Measurements from ENCODE around the gene CAMTA1.

The CAMTA1 gene

DNA sequence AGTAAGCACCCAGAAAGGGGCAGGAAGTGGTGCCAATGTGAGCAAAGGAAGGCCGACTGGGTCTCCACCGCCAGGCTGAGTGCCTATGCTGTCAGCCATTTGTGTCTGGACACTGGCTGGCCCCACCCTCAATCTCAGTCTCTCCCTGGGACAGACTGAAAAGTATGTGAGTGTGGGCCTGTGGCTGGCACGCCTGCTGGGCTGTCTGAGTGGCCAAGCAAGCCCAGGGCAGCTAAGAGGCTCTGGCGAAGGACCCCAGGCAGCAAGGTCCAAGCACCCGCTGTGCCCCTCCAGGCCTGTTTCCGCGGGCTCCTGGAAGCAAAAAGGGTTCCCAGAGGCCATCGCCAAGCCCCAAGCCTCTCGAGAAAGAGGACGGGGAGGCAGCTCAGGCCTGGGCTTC is 892.6 kb downstream of the CAMTA1 start:
- TF ChIP-seq TCF4 (CRISPR knock-in tag; IDR thresholded peaks at IDR 0.05; ENCODE audit: borderline replicate concordance), result no peak
- no peak for TF ChIP-seq SNAI2 (CRISPR knock-in tag; IDR thresholded peaks at IDR 0.05)
- TF ChIP-seq, protein P1, sequence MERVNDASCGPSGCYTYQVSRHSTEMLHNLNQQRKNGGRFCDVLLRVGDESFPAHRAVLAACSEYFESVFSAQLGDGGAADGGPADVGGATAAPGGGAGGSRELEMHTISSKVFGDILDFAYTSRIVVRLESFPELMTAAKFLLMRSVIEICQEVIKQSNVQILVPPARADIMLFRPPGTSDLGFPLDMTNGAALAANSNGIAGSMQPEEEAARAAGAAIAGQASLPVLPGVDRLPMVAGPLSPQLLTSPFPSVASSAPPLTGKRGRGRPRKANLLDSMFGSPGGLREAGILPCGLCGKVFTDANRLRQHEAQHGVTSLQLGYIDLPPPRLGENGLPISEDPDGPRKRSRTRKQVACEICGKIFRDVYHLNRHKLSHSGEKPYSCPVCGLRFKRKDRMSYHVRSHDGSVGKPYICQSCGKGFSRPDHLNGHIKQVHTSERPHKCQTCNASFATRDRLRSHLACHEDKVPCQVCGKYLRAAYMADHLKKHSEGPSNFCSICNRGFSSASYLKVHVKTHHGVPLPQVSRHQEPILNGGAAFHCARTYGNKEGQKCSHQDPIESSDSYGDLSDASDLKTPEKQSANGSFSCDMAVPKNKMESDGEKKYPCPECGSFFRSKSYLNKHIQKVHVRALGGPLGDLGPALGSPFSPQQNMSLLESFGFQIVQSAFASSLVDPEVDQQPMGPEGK (CRISPR knock-in tag; IDR thresholded peaks at IDR 0.05; ENCODE audit: borderline replicate concordance), result no peak
- TF ChIP-seq, protein P2, sequence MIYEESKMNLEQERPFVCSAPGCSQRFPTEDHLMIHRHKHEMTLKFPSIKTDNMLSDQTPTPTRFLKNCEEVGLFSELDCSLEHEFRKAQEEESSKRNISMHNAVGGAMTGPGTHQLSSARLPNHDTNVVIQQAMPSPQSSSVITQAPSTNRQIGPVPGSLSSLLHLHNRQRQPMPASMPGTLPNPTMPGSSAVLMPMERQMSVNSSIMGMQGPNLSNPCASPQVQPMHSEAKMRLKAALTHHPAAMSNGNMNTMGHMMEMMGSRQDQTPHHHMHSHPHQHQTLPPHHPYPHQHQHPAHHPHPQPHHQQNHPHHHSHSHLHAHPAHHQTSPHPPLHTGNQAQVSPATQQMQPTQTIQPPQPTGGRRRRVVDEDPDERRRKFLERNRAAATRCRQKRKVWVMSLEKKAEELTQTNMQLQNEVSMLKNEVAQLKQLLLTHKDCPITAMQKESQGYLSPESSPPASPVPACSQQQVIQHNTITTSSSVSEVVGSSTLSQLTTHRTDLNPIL (CRISPR knock-in tag; IDR thresholded peaks at IDR 0.05; ENCODE audit: low read depth), result no peak
- TF ChIP-seq, protein P3, sequence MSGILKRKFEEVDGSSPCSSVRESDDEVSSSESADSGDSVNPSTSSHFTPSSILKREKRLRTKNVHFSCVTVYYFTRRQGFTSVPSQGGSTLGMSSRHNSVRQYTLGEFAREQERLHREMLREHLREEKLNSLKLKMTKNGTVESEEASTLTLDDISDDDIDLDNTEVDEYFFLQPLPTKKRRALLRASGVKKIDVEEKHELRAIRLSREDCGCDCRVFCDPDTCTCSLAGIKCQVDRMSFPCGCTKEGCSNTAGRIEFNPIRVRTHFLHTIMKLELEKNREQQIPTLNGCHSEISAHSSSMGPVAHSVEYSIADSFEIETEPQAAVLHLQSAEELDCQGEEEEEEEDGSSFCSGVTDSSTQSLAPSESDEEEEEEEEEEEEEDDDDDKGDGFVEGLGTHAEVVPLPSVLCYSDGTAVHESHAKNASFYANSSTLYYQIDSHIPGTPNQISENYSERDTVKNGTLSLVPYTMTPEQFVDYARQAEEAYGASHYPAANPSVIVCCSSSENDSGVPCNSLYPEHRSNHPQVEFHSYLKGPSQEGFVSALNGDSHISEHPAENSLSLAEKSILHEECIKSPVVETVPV (CRISPR knock-in tag; IDR thresholded peaks at IDR 0.05), result no peak
- TF ChIP-seq GLIS3 (CRISPR knock-in tag; IDR thresholded peaks at IDR 0.05), result no peak
- TF ChIP-seq TOX (CRISPR knock-in tag; IDR thresholded peaks at IDR 0.05; ENCODE audit: borderline replicate concordance), result no peak
- TF ChIP-seq OSR1 (CRISPR knock-in tag; IDR thresholded peaks at IDR 0.05), result no peak
- no peak for TF ChIP-seq ZNF8 (CRISPR knock-in tag; IDR thresholded peaks at IDR 0.05)
- TF ChIP-seq ZFP3 (CRISPR knock-in tag; IDR thresholded peaks at IDR 0.05), result no peak
- TF ChIP-seq ZFP30 (CRISPR knock-in tag; IDR thresholded peaks at IDR 0.05), result no peak
- TF ChIP-seq ISL1 (CRISPR knock-in tag; IDR thresholded peaks at IDR 0.05), result no peak
- no peak for ATAC-seq

DNA sequence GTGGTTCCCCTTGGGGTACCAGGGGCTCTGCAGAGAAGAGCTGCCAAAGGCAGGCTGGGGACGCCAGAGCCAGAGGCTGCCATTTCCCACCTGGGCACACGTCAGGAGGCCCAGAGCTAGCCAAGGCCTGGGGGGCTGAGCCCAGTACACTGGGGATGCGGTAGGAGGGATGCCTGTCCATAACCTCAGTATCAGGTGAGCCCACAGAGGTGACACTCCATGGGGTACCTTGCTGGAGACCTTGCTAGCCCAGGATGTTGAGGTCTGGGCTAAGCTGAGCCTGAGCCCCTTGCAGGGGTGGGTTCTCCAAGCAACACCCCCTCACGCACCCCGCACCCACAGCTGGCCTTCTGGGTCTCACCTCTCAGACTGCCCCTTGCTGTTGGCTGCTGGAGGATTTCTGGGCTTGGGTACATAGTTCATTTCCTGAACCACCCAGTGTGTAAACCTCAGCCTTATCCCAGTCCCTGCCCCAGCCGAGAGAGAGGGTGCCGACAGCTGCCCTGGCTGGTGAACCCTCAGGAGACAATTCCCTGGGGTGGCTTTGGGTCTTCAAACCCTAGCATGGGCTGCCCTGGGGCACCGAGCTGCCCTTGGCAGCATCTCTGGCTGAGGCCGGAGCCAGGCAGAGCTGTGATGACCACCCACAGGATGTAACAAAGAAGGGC is 893.4 kb downstream of the CAMTA1 start:
- TF ChIP-seq, protein P3 (CRISPR knock-in tag; IDR thresholded peaks at IDR 0.05), result no peak
- no peak for TF ChIP-seq ZNF565 (CRISPR knock-in tag; conservative IDR thresholded peaks at IDR 0.05; ENCODE audit: low read depth)
- no peak for TF ChIP-seq TCF4 (CRISPR knock-in tag; IDR thresholded peaks at IDR 0.05; ENCODE audit: borderline replicate concordance)
- TF ChIP-seq, protein P4, sequence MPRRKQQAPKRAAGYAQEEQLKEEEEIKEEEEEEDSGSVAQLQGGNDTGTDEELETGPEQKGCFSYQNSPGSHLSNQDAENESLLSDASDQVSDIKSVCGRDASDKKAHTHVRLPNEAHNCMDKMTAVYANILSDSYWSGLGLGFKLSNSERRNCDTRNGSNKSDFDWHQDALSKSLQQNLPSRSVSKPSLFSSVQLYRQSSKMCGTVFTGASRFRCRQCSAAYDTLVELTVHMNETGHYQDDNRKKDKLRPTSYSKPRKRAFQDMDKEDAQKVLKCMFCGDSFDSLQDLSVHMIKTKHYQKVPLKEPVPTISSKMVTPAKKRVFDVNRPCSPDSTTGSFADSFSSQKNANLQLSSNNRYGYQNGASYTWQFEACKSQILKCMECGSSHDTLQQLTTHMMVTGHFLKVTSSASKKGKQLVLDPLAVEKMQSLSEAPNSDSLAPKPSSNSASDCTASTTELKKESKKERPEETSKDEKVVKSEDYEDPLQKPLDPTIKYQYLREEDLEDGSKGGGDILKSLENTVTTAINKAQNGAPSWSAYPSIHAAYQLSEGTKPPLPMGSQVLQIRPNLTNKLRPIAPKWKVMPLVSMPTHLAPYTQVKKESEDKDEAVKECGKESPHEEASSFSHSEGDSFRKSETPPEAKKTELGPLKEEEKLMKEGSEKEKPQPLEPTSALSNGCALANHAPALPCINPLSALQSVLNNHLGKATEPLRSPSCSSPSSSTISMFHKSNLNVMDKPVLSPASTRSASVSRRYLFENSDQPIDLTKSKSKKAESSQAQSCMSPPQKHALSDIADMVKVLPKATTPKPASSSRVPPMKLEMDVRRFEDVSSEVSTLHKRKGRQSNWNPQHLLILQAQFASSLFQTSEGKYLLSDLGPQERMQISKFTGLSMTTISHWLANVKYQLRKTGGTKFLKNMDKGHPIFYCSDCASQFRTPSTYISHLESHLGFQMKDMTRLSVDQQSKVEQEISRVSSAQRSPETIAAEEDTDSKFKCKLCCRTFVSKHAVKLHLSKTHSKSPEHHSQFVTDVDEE (CRISPR knock-in tag; IDR thresholded peaks at IDR 0.05), result no peak
- TF ChIP-seq ZFP3 (CRISPR knock-in tag; IDR thresholded peaks at IDR 0.05), result no peak
- no peak for TF ChIP-seq SNAI2 (CRISPR knock-in tag; IDR thresholded peaks at IDR 0.05)
- no peak for TF ChIP-seq GLIS3 (CRISPR knock-in tag; IDR thresholded peaks at IDR 0.05)
- no peak for TF ChIP-seq ZFP30 (CRISPR knock-in tag; IDR thresholded peaks at IDR 0.05)
- TF ChIP-seq CSDC2 (CRISPR knock-in tag; IDR thresholded peaks at IDR 0.05), result no peak
- no peak for TF ChIP-seq PPARA (CRISPR knock-in tag; IDR thresholded peaks at IDR 0.05; ENCODE audit: borderline replicate concordance)
- TF ChIP-seq ZC3H10 (CRISPR knock-in tag; IDR thresholded peaks at IDR 0.05), result no peak
- no peak for ATAC-seq

DNA sequence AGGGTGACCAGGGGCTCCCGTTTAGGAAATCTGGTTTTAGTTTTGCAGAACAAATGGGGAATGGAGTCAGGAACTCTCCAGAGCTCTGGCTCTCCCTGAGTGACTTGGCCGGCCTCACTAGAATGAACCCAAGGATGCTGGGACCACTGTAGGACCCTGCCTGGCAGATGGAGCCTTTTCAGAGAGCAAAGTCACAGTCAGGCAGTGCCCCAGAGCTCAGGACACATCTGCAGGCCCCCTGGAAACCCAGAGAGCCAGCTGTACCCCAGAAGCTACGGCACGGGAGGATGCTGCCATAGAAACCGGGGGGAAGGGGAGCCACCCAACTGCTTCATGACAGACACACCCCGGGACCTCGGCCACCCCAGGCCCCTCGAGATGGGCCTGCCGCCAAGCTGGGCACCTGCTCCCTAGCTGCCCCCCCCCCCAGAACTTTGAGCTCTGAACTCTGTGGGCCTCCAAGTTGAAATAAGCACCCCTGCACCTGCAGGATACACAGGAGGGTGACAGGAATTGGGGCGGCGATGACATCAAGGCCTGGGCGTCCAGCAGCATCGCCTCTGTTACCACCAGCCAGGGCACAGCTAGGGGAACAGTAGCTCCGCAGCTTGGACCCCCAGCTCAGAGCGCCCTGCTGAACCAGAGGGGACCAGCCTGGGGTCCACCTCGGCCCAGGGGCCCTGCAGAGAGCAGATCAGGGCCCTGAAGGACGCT is 894.1 kb downstream of the CAMTA1 start:
- no peak for ATAC-seq
- TF ChIP-seq ARNTL (CRISPR knock-in tag; IDR thresholded peaks at IDR 0.05; ENCODE audit: borderline replicate concordance, low read depth), result no peak
- no peak for TF ChIP-seq OSR1 (CRISPR knock-in tag; IDR thresholded peaks at IDR 0.05)
- TF ChIP-seq SNAI2 (CRISPR knock-in tag; IDR thresholded peaks at IDR 0.05), result no peak
- no peak for TF ChIP-seq ZNF8 (CRISPR knock-in tag; IDR thresholded peaks at IDR 0.05)
- TF ChIP-seq ZC3H10 (CRISPR knock-in tag; IDR thresholded peaks at IDR 0.05), result no peak
- TF ChIP-seq, protein P2 (CRISPR knock-in tag; IDR thresholded peaks at IDR 0.05; ENCODE audit: low read depth), result no peak
- TF ChIP-seq ISL1 (CRISPR knock-in tag; IDR thresholded peaks at IDR 0.05), result no peak
- no peak for TF ChIP-seq ZFP30 (CRISPR knock-in tag; IDR thresholded peaks at IDR 0.05)
- TF ChIP-seq, protein P4 (CRISPR knock-in tag; IDR thresholded peaks at IDR 0.05), result no peak
- no peak for TF ChIP-seq TOX (CRISPR knock-in tag; IDR thresholded peaks at IDR 0.05; ENCODE audit: borderline replicate concordance)
- TF ChIP-seq ZNF70 (CRISPR knock-in tag; IDR thresholded peaks at IDR 0.05), result no peak
